Measurements from ENCODE around the gene CX3CL1. TPM values are rescaled to one million over a fixed set of nuclear protein-coding genes. Genes with fewer than 3 reads are reported as not detected.

CX3CL1 gene
- total and polyA plus RNA-seq, 2 of the 13 experiments (the other 11 are each of a cell fraction or from before 2014, with no cell fraction given) = 57.3 to 60.8 TPM

DNA sequence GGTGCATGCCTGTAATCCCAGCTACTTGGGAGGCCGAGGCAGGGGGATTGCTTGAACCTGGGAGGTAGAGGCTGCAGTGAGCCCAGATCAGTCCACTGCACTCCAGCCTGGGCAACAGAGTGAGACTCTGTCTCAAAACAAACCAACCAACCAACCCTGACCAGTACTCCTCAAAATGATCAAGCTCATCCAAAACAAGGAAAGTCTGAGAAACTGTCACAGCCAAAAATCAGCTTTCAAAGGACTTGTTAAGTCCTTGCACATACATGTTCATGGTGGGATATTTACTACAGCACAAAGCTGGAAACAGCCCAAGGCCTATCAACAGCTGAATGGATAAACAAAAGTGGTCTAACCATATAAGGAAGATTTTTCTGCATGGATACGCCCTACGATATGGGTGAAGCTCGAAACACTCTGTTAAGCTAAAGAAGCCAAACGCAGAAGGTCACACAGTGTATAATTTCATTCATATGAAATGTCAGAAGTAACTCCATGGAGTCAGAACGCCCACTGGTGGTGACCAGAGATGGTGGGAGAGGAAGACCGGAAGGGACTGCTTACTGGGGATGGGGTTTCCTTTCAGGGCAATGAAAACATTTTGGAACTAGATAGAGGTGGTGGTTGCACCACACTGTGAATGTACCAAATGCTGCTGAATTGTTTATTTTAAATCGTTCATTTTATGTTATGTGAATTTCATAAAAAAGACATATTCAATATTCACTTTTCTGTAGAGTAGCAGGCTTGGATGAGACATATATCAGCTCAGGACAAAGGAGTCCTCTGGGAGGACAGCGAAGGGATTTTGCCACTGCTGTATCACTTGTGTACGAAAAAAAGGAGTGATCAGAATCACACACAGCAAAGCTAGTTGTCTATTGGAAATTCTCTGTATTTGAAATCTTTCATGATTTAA, 50.0 kb downstream of the CX3CL1 start (continued):
- peak; percentile 29; the same call in 1 of the 2 replicates for TF ChIP-seq DRAP1 (CRISPR knock-in tag; IDR thresholded peaks at IDR 0.05)
- peak; percentile 30; the same call in 1 of the 2 replicates for TF ChIP-seq ZSCAN22 (CRISPR knock-in tag; IDR thresholded peaks at IDR 0.05)
- no peak for TF ChIP-seq ZNF547 (CRISPR knock-in tag; IDR thresholded peaks at IDR 0.05)
- TF ChIP-seq MEIS2 (CRISPR knock-in tag; IDR thresholded peaks at IDR 0.05) = no peak
- peak; percentile 73 for TF ChIP-seq ZNF331 (CRISPR knock-in tag; IDR thresholded peaks at IDR 0.05)
- no peak for TF ChIP-seq EHMT2 (IDR thresholded peaks at IDR 0.05; ENCODE audit: borderline replicate concordance, low read depth, low read length)
- TF ChIP-seq CBFB (CRISPR knock-in tag; IDR thresholded peaks at IDR 0.05) = 0 out of 2 replicates have a peak, but pooled peaks have one; percentile 39
- peak; percentile 60; the same call in 1 of the 2 replicates for TF ChIP-seq ZGPAT (CRISPR knock-in tag; IDR thresholded peaks at IDR 0.05)
- 0 out of 2 replicates have a peak, but pooled peaks have one; percentile 34 for TF ChIP-seq MIER2 (CRISPR knock-in tag; IDR thresholded peaks at IDR 0.05)
- TF ChIP-seq ARID3A (IDR thresholded peaks at IDR 0.05; ENCODE audit: low read depth, low read length) = peak; percentile 82; the same call in 1 of the 2 replicates
- TF ChIP-seq GATAD1 (CRISPR knock-in tag; IDR thresholded peaks at IDR 0.05) = 0 out of 2 replicates have a peak, but pooled peaks have one; percentile 37
- TF ChIP-seq ERF (CRISPR knock-in tag; IDR thresholded peaks at IDR 0.05) = peak; percentile 79
- TF ChIP-seq IRF2 (CRISPR knock-in tag; IDR thresholded peaks at IDR 0.05) = peak; percentile 59
- TF ChIP-seq ZNF251 (CRISPR knock-in tag; IDR thresholded peaks at IDR 0.05) = no peak
- peak; percentile 91 for TF ChIP-seq CTCF (CRISPR knock-in tag; IDR thresholded peaks at IDR 0.05)
- TF ChIP-seq, protein P1, sequence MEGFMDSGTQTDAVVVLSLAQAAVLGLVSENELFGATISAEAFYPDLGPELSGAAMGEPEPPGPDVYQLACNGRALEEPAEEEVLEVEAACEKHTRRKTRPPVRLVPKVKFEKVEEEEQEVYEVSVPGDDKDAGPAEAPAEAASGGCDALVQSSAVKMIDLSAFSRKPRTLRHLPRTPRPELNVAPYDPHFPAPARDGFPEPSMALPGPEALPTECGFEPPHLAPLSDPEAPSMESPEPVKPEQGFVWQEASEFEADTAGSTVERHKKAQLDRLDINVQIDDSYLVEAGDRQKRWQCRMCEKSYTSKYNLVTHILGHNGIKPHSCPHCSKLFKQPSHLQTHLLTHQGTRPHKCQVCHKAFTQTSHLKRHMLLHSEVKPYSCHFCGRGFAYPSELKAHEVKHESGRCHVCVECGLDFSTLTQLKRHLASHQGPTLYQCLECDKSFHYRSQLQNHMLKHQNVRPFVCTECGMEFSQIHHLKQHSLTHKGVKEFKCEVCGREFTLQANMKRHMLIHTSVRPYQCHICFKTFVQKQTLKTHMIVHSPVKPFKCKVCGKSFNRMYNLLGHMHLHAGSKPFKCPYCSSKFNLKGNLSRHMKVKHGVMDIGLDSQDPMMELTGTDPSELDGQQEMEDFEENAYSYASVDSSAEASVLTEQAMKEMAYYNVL (CRISPR knock-in tag; IDR thresholded peaks at IDR 0.05; ENCODE audit: borderline replicate concordance) = no peak
- peak; percentile 82 for TF ChIP-seq XRCC5 (optimal IDR thresholded peaks at IDR 0.05; ENCODE audit: low read length)
- 0 out of 2 replicates have a peak, but pooled peaks have one; percentile 21 for TF ChIP-seq RCOR2 (CRISPR knock-in tag; IDR thresholded peaks at IDR 0.05)
- peak; percentile 52; the same call in 1 of the 2 replicates for TF ChIP-seq TARDBP (CRISPR knock-in tag; IDR thresholded peaks at IDR 0.05)

Measured in HepG2 (cell line).